ENCODE data around the gene LRRC7.
"Not testable (repeated sequence)": the region's sequence is repeated elsewhere in the genome, so short reads cannot be mapped to it uniquely, and the experiment has no call there.

Gene LRRC7

GRCh38 chr1:69888016-69888415 lies 320.3 kb downstream of the LRRC7 start:
- not testable (repeated sequence) for ATAC-seq, DNase-seq

DNA sequence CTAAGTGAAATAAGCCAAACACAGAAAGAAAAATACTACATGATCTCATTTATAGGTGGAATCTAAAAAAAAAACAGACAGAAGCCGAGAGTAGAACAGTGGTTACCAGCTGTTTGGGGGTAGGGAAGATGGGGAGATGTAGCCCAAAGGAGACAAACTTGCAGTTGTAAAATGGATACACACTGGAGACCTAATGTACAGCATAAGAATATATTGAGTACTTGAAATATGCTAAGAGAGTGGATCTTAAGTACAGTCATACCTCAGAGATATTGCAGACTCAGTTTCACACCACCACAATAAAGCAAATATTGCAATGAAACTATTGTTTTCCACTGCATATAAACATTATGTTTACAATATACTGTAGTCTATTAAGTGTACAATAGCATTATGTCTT lies 320.9 kb downstream of the LRRC7 start:
- ATAC-seq (no peak), DNase-seq (no peak)

DNA sequence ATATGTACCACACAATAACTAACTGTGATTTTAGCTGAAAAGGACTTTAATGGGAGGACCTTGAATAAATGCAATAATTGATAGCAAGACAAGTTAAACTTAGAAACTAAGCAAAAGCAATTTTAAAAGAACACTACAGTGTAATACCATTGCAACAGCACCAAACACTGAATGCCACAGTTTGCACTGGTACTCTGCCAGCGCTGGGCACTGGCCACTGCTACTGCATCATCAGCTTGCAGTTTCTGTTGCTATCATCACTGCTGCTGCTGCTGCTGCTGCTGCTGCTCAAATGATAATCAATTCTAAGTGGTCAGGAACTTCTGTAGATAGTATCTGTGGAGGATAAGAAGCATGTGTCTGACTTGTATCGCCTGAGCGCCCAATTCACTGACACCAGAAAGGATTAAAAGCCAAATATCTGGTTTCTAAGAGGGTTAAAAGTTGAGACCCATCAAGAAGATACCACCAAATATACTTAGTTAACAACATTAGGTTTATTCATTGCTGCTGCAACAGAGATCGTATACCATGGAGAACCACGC lies 330.8 kb downstream of the LRRC7 start:
- no peak for ATAC-seq
- no peak for DNase-seq

- DNase-seq, result no peak
These were observed 343.6 kb downstream of the LRRC7 start for GRCh38 chr1:69911301-69911801.

DNA sequence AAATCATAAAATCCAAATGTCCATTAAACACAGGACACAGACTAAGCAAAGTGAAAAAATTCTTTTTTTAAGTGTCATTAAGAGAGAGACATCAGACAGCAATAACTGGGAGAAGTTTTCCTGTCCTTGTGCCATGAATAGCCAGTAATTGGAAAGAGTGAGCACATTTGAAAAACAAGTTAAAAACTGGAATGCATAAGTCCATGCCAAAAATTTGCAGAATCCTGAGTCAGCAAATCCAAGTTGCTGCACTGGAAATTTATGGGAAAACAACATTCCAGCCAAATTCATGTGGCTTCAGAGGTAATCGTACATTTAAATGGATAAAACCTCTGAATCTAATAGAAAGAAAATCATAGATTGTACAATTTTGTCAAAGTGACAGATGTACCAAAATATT lies 346.3 kb downstream of the LRRC7 start:
- DNase-seq, result no peak

More at GRCh38 chr1:69911301-69911801, 343.6 kb downstream of the LRRC7 start:
- ATAC-seq, result no peak

GRCh38 chr1:69914976-69915765 lies 347.4 kb downstream of the LRRC7 start:
- ATAC-seq, result no peak
- DNase-seq, result no peak

More for the DNA sequence above, 346.3 kb downstream of the LRRC7 start:
- no peak for ATAC-seq

DNA sequence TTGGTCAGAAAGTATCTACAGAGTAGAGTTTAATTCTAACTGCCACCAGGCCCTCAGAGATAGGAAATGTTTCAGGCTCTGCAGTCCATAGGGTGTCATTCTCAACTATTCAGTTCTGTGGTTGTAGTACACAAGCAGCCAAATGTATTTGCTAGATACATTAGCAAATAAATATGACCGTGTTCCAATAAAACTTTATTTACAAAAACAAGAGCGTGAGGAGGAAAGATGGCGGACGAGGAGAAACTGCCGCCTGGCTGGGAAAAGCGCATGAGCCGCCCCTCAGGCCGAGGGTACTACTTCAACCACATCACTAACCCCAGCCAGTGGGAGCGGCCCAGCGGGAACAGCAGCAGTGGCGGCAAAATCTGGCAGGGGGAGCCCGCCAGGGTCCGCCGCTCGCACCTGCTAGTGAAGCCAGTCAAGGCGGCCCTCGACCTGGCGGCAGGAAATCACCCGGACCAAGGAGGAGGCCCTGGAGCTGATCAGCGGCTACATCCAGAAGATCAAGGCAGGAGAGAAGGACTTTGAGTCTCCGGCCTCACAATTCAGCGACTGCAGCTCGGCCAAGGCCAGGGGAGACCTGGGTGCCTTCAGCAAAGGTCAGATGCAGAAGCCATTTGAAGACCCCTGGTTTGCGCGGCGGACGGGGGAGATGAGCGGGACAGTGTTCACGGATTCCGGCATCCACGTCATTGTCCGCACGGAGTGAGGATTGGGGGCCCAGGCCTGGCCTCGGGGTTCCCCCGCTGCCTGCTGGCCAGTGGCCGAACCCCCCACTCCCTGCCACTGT lies 351.6 kb downstream of the LRRC7 start:
- no peak for ATAC-seq
- no peak for DNase-seq

DNA sequence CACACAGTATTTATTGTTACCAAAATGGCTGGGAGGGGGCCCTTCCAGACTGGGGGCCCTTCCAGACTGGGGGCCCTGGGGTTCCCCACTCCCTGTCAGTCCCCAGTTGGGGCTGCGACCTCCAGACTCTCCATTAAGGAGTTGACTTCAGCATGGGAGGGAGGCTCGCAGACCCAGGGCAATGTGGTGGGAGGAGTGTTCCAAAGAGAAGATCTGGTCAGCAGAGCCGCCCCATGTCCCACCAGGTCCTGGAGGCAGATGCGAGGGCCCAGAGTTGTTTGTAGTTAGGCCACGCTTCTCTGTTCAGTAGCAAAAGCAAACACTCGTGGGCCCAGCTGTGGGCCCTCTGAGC lies 352.2 kb downstream of the LRRC7 start:
- DNase-seq (no peak), ATAC-seq (no peak)

- no peak for DNase-seq
- ATAC-seq, result no peak
These were observed 352.7 kb downstream of the LRRC7 start for GRCh38 chr1:69920426-69920825.

GRCh38 chr1:69921486-69921885 lies 353.8 kb downstream of the LRRC7 start:
- no peak for DNase-seq
- ATAC-seq, result no peak

GRCh38 chr1:69928234-69928633 lies 360.5 kb downstream of the LRRC7 start:
- not testable (repeated sequence) for ATAC-seq, DNase-seq

GRCh38 chr1:69929308-69930057 lies 361.8 kb downstream of the LRRC7 start:
- ATAC-seq (no peak), DNase-seq (no peak)

- ATAC-seq (no peak), DNase-seq (no peak)
These were observed 362.7 kb downstream of the LRRC7 start for GRCh38 chr1:69930396-69930795.

GRCh38 chr1:69932760-69933159 lies 365.0 kb downstream of the LRRC7 start:
- DNase-seq (no peak), ATAC-seq (no peak)

- DNase-seq (no peak), ATAC-seq (no peak)
These were observed 372.5 kb downstream of the LRRC7 start for GRCh38 chr1:69940231-69940630.

DNA sequence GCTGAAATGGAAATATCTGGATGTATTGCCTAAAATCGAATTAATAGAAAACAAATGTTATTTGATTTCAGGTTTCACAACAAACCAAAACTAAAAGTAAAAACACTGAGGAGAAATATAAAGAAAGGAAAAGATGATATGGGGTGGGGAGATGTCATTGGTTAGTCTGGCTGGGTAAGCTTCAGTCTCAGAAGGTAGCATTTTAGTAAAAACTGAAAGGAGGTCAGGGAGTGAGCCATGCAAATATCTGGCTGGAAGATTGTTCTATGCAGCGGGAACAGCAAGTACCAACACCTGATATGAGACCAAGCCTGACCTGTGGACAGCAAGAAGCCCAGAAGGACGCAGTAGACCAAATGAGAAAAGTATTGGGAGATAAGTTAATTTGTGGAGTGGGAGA lies 373.1 kb downstream of the LRRC7 start:
- ATAC-seq (no peak), DNase-seq (no peak)

DNA sequence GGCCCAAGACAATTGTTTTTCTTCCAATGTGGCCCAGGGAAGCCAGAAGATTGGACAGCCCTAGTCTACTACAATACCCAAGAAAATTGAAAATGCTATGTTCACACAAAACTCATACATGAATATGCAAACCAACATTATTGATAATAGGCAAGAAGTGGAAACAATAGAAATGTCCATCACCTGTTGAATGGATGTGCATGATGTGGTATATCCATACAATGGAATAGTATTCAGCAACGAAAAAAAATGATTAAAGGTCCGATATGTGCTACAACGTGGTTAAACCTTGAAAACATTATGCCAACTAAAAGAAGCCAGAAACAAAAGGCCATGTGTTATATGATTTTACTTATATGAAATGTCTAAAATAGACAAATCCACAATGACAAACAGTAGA lies 375.3 kb downstream of the LRRC7 start:
- no peak for DNase-seq
- ATAC-seq, result no peak

GRCh38 chr1:69946935-69947334 lies 379.2 kb downstream of the LRRC7 start:
- no peak for DNase-seq
- ATAC-seq, result no peak

GRCh38 chr1:69947837-69948236 lies 380.1 kb downstream of the LRRC7 start:
- no peak for ATAC-seq
- DNase-seq, result no peak

DNA sequence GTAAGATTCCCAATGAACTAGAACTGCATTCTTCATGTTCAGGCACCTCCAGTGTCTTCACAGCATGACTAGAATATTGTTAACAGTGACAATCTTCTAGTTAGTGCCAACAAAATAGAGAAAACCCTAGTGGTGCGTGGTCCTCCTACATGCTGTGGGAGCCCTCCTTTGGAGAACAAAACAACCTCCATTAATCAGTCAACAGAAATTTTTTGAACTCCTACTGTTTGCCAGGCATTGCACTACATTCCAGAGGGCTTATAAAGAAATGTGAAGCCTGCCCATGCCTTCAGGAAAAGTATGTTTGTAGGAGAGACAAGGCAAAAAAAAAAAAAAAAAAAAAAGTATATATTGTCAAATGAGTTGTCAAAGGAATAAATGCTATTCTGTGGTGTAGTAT lies 385.0 kb downstream of the LRRC7 start:
- no peak for DNase-seq
- no peak for ATAC-seq

- DNase-seq, ATAC-seq: not testable (repeated sequence)
These were observed 394.7 kb downstream of the LRRC7 start for GRCh38 chr1:69962452-69962851.

GRCh38 chr1:69967245-69967766 lies 399.6 kb downstream of the LRRC7 start:
- DNase-seq (no peak), ATAC-seq (no peak)
